Fibroblast of lung (primary cell): ENCODE measurements around the gene SPC24. TPM values are rescaled to one million over a fixed set of nuclear protein-coding genes. Genes with fewer than 3 reads are reported as not detected.
A peak's percentile ranks its signal among the peaks of the same experiment; 100 is the strongest.

Experiments
- DNase-seq, 2 donors: peaks; one replicate each; pipeline versions ENCODE4 v3.0.0 to v3.0.0-alpha.2; 2010; ENCODE audit warnings: low read depth in 2 of 2
- H2AFZ ChIP-seq: 2 replicates; pipeline ENCODE4 v1.5.1; 2012; ENCODE audit warnings: low read length, control low read depth, inconsistent platforms
- H3K27ac ChIP-seq: 2 replicates; pipeline ENCODE4 v1.5.1; 2011; ENCODE audit warnings: low read length, control low read depth; ENCODE audit not compliant: insufficient read depth
- H3K27me3 ChIP-seq: 2 replicates; pipeline ENCODE4 v1.5.1; 2011; ENCODE audit warnings: mild to moderate bottlenecking, low read length; ENCODE audit not compliant: control insufficient read depth, insufficient read depth
- H3K36me3 ChIP-seq: 2 replicates; pipeline ENCODE4 v1.5.1; 2011; ENCODE audit warnings: low read length; ENCODE audit not compliant: control insufficient read depth, insufficient read depth
- H3K4me1 ChIP-seq: 2 replicates; pipeline ENCODE4 v1.5.1; 2011; ENCODE audit warnings: low read length; ENCODE audit not compliant: control insufficient read depth, insufficient read depth; ENCODE audit errors: extremely low read depth
- H3K4me2 ChIP-seq: 2 replicates; pipeline ENCODE4 v1.5.1; 2011; ENCODE audit warnings: low read length, control low read depth; ENCODE audit not compliant: insufficient read depth; ENCODE audit errors: extremely low read depth
- H3K4me3 ChIP-seq, 4 experiments: fragments of 200-600 bp in 1 of 4; sonication (generic) in 1 of 4; replicated peaks in 1 of 4; 2 replicates each; pipeline ENCODE4 v1.5.1; 2011 to 2016; ENCODE audit warnings: low read length in 4 of 4, low read depth in 3 of 4, mild to moderate bottlenecking in 3 of 4, control low read depth in 2 of 4, inconsistent platforms in 1 of 4, mixed read lengths in 1 of 4; ENCODE audit not compliant: insufficient read depth in 1 of 4; ENCODE audit errors: control extremely low read depth in 1 of 4
- H3K79me2 ChIP-seq: 2 replicates; pipeline ENCODE4 v1.5.1; 2012; ENCODE audit warnings: mild to moderate bottlenecking, low read length, inconsistent platforms; ENCODE audit not compliant: control insufficient read depth, insufficient read depth
- H3K9ac ChIP-seq: 2 replicates; pipeline ENCODE4 v1.5.1; 2011; ENCODE audit warnings: mild to moderate bottlenecking, low read length, control low read depth; ENCODE audit not compliant: insufficient read depth
- H3K9me3 ChIP-seq: 2 replicates; pipeline ENCODE4 v1.5.1; 2012; ENCODE audit warnings: low read depth, low read length; ENCODE audit not compliant: control insufficient read depth, insufficient read depth
- H4K20me1 ChIP-seq: 2 replicates; pipeline ENCODE4 v1.5.1; 2011; ENCODE audit warnings: low read length; ENCODE audit not compliant: control insufficient read depth, insufficient read depth; ENCODE audit errors: extremely low read depth
- CTCF ChIP-seq, 2 donors: IDR thresholded peaks in 1 of 2; conservative IDR thresholded peaks in 1 of 2; 1 replicate in 1 of 2; 2 replicates in 1 of 2; pipeline ENCODE4 v1.5.1; 2011 to 2012; ENCODE audit warnings: low read length in 2 of 2, control low read depth in 1 of 2, inconsistent platforms in 1 of 2, low read depth in 1 of 2, mild to moderate bottlenecking in 1 of 2
- EZH2 ChIP-seq: IDR thresholded peaks from 2 replicates; pipeline ENCODE4 v1.5.1; 2012; ENCODE audit warnings: low read length, control low read depth, mild to moderate bottlenecking; ENCODE audit errors: missing control alignments
- polyA plus RNA-seq, 2 donors: library from polyadenylated mRNA; depleted of rRNA in 1 of 2; stranded (reverse) in 1 of 2; unstranded in 1 of 2; fragments of >200 nt; gene quantifications; 2 replicates each; pipeline ENCODE4 v1.2.1, GENCODE V29; 2011 to 2012; ENCODE audit warnings: missing spikeins in 1 of 2
- total RNA-seq: library from RNA; depleted of rRNA; stranded (reverse); fragments of >200 nt; gene quantifications from 2 replicates; pipeline ENCODE4 v1.2.1, GENCODE V29; 2014

Gene SPC24
- total and polyA plus RNA-seq, 2 donors (not counting 1 experiment from before 2014, with no cell fraction given) = 8.1 to 32.0 TPM

- Histone ChIP-seq H3K9me3 (no peaks in the 10 kb centered on the region), H2AFZ (no peak overlapping the region), H3K9ac (peak overlapping the region; percentile 2), H4K20me1 (peaks cover 2% of the 10 kb centered on the region), H3K4me2 (no peak overlapping the region), H3K4me1 (no peaks in the 10 kb centered on the region), H3K79me2 (peaks cover 76% of the 10 kb centered on the region), H3K27ac (peak overlapping the region; percentile 32), H3K27me3 (no peaks in the 10 kb centered on the region), H3K36me3 (peaks cover 40% of the 10 kb centered on the region), H3K4me3 (no peak overlapping the region)
- TF ChIP-seq EZH2 = no peak
- no peak for TF ChIP-seq CTCF (conservative IDR thresholded peaks at IDR 0.05 in 1 of 2, IDR thresholded peaks at IDR 0.05 in 1 of 2; ENCODE audit: low read depth in 1 of 2, low read length in 2 of 2)
- no peak for DNase-seq
These were observed 52.6 kb downstream of the SPC24 start for GRCh38 chr19:11102944-11103343.

DNA sequence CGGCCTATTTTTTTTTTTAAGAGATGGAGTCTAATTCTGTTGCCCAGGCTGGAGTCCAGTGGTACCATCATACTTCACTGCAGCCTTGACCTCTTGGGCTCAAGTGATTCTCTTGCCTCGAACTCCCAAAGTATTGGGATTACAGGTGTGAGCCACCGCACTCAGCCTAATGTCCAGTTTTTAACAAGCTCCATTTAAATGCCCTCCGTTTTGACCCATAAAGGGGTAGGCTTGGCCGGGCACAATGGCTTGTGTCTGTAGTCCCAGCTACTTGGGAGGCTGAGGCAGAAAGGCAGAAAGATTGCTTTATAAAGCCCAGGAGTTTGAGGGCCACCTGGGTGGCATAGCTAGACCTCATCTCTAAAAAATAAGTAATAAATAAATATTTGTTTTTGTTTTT lies 54.5 kb downstream of the SPC24 start:
- no peak overlapping the region for H2AFZ ChIP-seq
- H3K27me3 ChIP-seq = no peaks in the 10 kb centered on the region
- H3K4me2 ChIP-seq = no peak overlapping the region
- H3K9ac ChIP-seq = no peak overlapping the region
- no peak overlapping the region for H3K4me3 ChIP-seq
- no peak overlapping the region for H3K27ac ChIP-seq
- H3K36me3 ChIP-seq = peaks cover 32% of the 10 kb centered on the region
- peaks cover 84% of the 10 kb centered on the region for H3K79me2 ChIP-seq
- H3K4me1 ChIP-seq = peaks cover 6% of the 10 kb centered on the region
- H4K20me1 ChIP-seq = peaks cover 2% of the 10 kb centered on the region
- no peaks in the 10 kb centered on the region for H3K9me3 ChIP-seq
- TF ChIP-seq EZH2 (no peak), CTCF (conservative IDR thresholded peaks at IDR 0.05 in 1 of 2, IDR thresholded peaks at IDR 0.05 in 1 of 2; ENCODE audit: low read depth in 1 of 2, low read length in 2 of 2) (no peak)
- no peak for DNase-seq

GRCh38 chr19:11100049-11100448 lies 55.5 kb downstream of the SPC24 start:
- no peaks in the 10 kb centered on the region for H3K27me3 ChIP-seq
- H3K27ac ChIP-seq = no peak overlapping the region
- peaks cover 13% of the 10 kb centered on the region for H3K4me1 ChIP-seq
- H2AFZ ChIP-seq = no peak overlapping the region
- no peak overlapping the region for H3K4me2 ChIP-seq
- peaks cover 88% of the 10 kb centered on the region for H3K79me2 ChIP-seq
- no peaks in the 10 kb centered on the region for H3K9me3 ChIP-seq
- no peak overlapping the region for H3K9ac ChIP-seq
- peaks cover 28% of the 10 kb centered on the region for H3K36me3 ChIP-seq
- DNase-seq = no peak
- no peak overlapping the region for H3K4me3 ChIP-seq
- H4K20me1 ChIP-seq = peaks cover 2% of the 10 kb centered on the region
- no peak for TF ChIP-seq CTCF (conservative IDR thresholded peaks at IDR 0.05 in 1 of 2, IDR thresholded peaks at IDR 0.05 in 1 of 2; ENCODE audit: low read depth in 1 of 2, low read length in 2 of 2)
- TF ChIP-seq EZH2 = no peak
